GM21529 (cell line): ENCODE data around the gene CYP4F3.
"Not testable (repeated sequence)": the region's sequence is repeated elsewhere in the genome, so short reads cannot be mapped to it uniquely, and the experiment has no call there.

Experiments
- ATAC-seq: cut with Tn5 transposase; IDR thresholded peaks from one replicate; pipeline ENCODE4 v1.9.1; 2021; ENCODE audit not compliant: unreplicated experiment

CYP4F3 gene

DNA sequence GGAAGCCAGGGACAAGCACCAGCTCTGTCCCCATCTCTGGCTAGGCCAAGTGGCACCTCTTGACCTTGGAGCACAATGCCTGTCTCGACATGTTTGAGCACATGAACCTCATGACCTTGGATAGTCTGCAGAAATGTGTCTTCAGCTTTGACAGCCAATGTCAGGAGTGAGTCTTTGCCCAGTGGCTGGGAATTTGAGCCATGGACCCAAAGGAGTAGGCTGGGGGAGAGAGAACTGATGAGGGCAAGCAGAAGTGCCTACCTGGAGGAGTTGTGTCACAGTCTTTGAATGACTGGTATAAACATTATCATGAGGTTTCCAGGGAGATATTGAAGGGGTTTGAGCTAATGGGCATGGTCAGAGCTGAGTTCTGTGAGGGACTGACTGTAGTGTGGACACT, 25.5 kb downstream of the CYP4F3 start:
- no peak for ATAC-seq

DNA sequence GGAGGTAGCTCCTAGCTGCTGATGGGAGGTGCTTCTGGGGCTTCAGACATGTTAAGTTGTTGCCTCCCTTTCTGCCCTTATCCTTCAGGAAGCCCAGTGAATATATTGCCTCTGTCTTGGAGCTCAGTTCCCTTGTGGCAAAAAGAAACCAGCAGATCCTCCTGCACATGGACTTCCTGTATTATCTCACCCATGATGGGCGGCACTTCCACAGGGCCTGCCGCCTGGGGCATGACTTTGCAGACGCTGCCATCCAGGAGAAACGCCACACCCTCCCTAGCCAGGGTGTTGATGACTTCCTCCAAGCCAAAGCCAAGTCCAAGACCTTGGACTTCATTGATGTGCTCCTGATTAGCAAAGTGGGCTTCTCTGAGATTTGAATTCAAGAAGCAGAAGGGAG, 26.2 kb downstream of the CYP4F3 start:
- no peak for ATAC-seq

- ATAC-seq: no peak
Observed at GRCh38 chr19:15669440-15669839, 28.7 kb downstream of the CYP4F3 start.

- no peak for ATAC-seq
Observed at GRCh38 chr19:15669891-15670290, 29.2 kb downstream of the CYP4F3 start.

DNA sequence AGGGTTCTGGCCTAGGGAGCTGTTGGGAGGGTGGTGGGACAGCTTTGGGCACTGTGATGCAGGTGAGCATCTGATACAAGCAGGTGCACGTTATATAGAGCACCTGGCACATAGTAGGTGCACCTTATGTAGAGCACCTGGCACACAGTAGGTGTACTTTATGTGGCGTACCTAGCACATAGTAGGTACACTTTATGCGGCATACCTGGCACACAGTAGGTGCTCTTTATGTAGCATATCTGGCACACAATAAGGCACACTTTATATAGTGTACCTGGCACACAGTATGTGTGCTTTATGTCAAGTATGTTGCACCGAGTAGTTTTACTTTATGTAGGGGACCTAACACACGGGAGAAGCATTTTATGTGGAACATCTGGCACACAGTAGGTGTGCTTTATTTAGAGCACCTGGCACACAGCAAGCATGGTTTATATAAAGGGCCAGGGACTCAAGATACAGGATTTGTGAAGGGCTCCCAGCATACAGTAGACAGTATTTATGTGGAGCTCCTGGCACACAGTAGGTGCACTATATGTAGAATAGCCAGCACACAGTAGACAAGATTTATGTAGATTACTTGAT, 30.6 kb downstream of the CYP4F3 start:
- ATAC-seq: no peak

DNA sequence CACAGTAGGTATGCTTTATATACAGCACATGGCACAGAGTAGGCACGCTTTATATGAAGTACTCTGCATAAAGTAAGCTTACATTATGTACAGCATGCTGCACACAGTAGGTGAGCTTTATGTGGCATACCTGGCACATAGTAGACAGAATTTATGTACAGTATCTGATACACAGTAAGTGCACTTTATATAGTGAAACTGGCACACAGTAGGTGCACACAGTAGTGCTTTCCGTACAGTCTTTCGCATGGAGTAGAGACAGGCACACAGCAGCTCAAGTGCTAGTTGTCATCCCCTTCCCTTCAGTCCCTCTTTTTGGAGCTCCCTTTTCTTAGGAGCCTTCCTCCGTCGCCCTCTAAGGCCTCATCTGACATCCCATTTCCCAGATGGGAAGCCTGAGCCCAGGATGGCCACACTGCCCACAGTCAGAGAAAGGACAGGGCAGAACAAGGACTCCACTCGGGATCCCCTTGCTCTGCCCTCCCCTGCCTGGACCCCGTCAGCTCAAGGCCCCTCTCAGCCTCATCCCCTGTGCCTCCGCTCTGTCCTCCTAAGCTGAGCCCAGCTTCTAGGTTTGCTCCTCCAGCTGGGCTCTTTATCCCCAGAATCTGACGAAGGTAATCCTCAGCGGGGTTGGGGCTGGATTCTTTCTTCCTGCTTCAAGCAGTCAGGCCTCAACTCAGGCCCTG, 31.3 kb downstream of the CYP4F3 start:
- ATAC-seq: no peak

DNA sequence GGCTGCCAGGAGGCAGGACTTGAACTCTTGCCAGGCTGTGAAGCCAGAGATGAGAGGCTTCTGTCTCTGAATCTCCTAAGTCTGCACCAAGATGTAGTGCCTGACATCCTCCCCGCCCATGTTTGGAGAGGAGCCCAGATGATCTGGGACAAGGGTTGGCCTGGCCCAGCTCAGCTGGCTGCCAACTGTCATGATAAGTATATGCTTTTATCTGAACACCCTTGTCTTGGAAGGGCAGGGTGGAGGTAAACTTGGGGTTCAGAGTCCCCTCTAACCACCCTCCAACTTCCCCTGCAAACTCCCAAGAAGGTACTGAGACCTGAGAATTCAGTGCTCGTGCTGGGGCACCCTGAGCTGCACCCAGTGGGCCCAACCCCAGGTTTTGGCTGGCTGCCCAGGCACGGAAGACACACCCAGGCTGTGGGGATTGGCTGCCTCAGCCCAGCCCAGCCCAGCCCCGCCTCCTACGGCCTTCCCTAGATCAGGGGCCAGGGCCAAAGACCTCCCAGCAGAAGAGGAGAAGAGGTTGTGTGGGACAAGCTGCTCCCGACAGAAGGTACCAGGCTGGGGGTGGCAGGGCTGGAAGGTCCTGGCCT, 32.0 kb downstream of the CYP4F3 start, which contains the start of gene CYP4F12:
Gene CYP4F12 (plus strand): TSS at position 508 of the 596 bp plus-strand sequence. CDS start 443 bp downstream, outside the sequence.
- no peak for ATAC-seq

DNA sequence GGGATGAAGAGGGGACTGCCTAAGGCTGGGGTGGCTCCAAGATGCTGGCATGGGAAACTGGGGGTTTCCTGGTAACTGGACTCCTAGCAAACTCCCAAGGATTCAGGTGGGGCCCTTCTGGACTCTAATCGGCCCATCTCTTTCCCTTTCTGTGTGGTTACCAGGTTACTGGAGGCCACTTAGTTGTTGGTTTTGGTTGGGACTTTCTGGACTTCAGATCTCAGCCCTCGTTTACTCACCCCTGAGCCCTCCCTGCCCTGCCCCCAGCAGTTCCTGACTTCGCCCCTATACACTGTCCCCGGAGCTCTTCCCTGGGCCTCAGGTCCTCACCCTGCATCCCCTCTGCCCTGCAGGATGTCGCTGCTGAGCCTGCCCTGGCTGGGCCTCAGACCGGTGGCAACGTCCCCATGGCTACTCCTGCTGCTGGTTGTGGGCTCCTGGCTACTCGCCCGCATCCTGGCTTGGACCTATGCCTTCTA, 32.5 kb downstream of the CYP4F3 start:
- ATAC-seq: no peak

- ATAC-seq: no peak
Observed at GRCh38 chr19:15675560-15675959, 34.9 kb downstream of the CYP4F3 start.

- ATAC-seq: no peak
Observed at GRCh38 chr19:15679089-15679488, 38.4 kb downstream of the CYP4F3 start.

DNA sequence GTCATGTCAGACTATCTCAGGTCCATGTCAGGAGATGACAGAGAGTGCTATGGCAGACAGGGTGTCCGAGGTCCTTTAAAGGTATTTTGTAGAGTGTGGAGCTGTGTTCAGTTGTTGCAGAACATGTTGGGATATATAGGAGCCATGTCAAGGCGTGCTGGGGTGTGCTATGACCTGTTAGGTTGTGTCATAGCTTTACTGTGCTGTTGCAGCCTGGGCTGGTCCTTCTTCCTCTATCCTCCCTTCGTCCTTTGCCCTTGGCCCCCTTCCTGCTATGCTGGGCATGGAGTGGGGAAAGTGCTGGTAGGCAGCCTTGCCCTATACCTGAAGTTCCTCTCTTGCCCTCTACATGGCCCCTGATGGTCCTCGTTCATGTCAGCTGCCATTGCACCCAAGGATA, 39.2 kb downstream of the CYP4F3 start:
- ATAC-seq: not testable (repeated sequence)

DNA sequence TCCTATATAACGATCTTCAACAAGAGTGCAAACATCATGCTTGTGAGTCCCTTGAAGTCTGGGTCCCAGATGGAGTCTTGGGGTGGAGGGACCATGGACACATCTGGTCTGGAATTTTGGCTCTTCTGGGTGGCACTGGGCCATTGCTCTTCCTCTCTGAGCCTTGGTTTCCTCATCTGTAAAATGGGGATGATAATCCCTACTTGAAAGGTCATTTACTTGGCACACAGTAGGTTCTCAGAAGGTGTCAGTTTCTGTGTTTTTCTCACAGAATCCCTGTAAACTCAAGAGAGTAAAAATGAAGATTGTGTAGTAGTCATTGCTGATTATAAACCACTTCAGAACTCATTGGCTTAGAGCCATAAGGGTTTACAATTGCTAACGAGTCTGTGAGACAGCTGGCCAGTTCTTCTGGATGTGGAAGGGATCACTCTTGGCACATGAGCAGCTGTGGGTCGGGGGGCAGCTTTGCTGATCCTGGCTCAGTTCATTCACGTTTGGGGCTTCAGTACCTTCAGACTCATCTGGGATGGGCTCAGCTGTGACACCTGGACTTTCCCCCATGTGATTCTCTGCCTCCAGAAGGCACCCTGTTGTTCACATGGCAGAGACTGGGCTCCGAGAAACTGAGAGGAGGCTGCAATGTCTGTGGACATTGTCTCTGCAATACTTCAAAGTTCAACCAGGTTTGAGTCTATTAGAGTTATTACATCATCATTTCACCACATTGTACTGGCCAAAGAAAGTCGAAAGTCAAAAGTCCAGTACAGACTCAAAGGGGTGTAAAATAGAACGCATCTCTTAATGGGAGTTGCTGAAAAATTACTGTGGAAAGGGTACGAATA, 40.0 kb downstream of the CYP4F3 start:
- no peak for ATAC-seq

DNA sequence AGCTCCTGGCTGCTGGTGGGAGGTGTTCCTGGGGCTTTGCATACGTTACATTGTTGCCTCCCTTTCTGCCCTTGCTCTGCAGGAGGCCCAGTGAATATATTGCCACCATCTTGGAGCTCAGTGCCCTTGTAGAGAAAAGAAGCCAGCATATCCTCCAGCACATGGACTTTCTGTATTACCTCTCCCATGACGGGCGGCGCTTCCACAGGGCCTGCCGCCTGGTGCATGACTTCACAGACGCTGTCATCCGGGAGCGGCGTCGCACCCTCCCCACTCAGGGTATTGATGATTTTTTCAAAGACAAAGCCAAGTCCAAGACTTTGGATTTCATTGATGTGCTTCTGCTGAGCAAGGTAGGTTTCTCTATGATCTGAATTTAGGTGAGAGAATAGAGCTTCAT, 42.7 kb downstream of the CYP4F3 start:
- ATAC-seq: no peak

- no peak for ATAC-seq
Observed at GRCh38 chr19:15684828-15685227, 44.1 kb downstream of the CYP4F3 start.

DNA sequence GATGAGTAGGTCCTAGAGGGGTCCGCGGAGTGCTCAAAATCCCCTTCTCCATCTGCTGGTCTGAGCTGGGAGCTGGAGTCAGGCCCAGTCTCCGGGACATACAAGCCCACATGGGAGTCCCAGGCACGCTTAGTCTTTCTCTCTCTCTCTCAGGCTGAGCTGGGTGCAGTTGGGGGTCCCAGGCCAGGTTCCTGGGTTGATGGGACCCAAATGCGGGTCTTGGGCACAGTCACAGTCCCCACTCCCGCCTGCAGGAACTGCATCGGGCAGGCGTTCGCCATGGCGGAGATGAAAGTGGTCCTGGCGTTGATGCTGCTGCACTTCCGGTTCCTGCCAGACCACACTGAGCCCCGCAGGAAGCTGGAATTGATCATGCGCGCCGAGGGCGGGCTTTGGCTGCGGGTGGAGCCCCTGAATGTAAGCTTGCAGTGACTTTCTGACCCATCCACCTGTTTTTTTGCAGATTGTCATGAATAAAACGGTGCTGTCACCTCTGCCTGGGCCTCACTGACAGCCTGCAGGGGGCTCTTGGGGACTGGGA, 56.0 kb downstream of the CYP4F3 start:
- no peak for ATAC-seq

DNA sequence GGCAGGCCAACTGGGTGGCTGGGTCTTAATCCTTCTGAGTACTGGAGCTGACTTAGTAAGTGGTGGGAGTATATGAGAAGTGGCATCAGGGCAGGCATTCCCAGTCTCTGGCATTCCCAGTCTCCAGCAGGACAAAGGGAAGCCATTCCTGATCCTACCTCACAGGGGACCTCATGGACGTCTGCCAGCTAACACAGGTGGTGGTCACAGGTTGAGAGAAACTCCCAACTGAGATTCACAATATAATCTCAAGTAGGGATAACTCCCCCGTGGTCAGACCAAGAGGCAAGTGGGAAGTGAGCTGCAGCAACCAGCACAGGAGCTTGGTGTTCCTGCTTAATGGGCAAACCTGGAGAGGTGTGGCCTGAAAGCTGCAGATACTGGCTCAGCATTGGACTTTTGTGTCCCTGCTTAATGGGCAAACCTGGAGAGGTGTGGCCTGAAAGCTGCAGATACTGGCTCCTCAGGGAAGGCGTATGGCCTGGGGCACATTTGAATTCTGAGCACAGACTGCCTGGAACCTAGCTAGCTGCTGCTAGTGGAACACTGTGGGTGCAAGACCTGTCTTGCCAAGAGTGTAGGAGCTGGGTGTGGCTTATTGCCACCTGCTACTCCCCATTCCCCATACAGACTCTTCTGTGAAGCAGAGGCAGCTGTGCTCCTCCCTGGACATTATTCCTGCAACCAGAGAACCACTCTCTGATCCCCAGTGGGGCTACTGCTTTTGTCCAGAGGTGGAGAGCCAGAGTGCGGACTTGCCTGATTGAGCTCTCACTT, 61.2 kb downstream of the CYP4F3 start:
- no peak for ATAC-seq

GRCh38 chr19:15702534-15702930, 61.8 kb downstream of the CYP4F3 start:
- ATAC-seq: no peak
